Endothelial cell of umbilical vein (primary cell): ENCODE measurements around the gene NTRK2. TPM values are rescaled to one million over a fixed set of nuclear protein-coding genes. Genes with fewer than 3 reads are reported as not detected.

Source experiments
- BruUV-seq: library from RNA; stranded (reverse); fragments of 400-500 nt; replicated peaks from 2 replicates; lab custom pipeline; 2021; lab: Mats Ljungman, UMichigan
- CTCF ChIA-PET: fragments of 300-600, 350-600 bp; sonication (Branson Sonifier 250); formaldehyde crosslinking; loops from one replicate; lab custom pipeline; 2021; ENCODE audit warnings: antibody characterized with exemption, inconsistent platforms; lab: Charles Lee
- POLR2A ChIA-PET: fragments of 300-600, 350-600 bp; sonication (Branson Sonifier 250); formaldehyde crosslinking; loops from one replicate; lab custom pipeline; 2021; ENCODE audit warnings: antibody characterized with exemption, inconsistent platforms; lab: Charles Lee
- DNase-seq: peaks from one replicate; pipeline ENCODE4 v3.0.0-alpha.2; 2011; ENCODE audit warnings: low read depth, low spot score
- FAIRE-seq: peaks from 2 replicates; lab custom pipeline; 2011; peaks lifted over from hg19 to GRCh38; lab: Jason Lieb, UNC
- H2AFZ ChIP-seq: 2 replicates; pipeline ENCODE4 v1.6.0; 2012; ENCODE audit warnings: low read depth, low read length, control low read depth, inconsistent platforms
- H3K27ac ChIP-seq: 2 replicates; pipeline ENCODE4 v1.5.1; 2011; ENCODE audit warnings: low read depth, mild to moderate bottlenecking, control low read depth, low read length, moderate library complexity; ENCODE audit not compliant: insufficient read depth
- H3K27me3 ChIP-seq, 2 experiments: 2 replicates each; pipeline versions ENCODE4 v1.6.0 to v1.6.1; 2011; ENCODE audit warnings: low read length in 2 of 2, mixed read lengths in 1 of 2; ENCODE audit not compliant: control insufficient read depth in 2 of 2, insufficient read depth in 2 of 2
- H3K36me3 ChIP-seq, 2 experiments: 2 replicates in 1 of 2; 3 replicates in 1 of 2; pipeline ENCODE4 v1.5.1; 2011; ENCODE audit warnings: low read length in 2 of 2, mild to moderate bottlenecking in 1 of 2, moderate library complexity in 1 of 2; ENCODE audit not compliant: control insufficient read depth in 2 of 2, insufficient read depth in 2 of 2; ENCODE audit errors: extremely low read depth in 1 of 2
- H3K4me1 ChIP-seq: 3 replicates; pipeline ENCODE4 v1.5.1; 2011; ENCODE audit warnings: mild to moderate bottlenecking, low read length; ENCODE audit not compliant: control insufficient read depth, insufficient read depth; ENCODE audit errors: extremely low read depth
- H3K4me2 ChIP-seq: 2 replicates; pipeline ENCODE4 v1.6.1; 2011; ENCODE audit warnings: low read length, control low read depth, mixed read lengths; ENCODE audit not compliant: insufficient read depth
- H3K4me3 ChIP-seq, 3 experiments: fragments of 200-600 bp in 1 of 3; sonication (generic), shearing (Covaris generic) in 1 of 3; replicated peaks in 1 of 3; 2 replicates each; pipeline ENCODE4 v1.5.1; 2011 to 2016; ENCODE audit warnings: control low read depth in 3 of 3, low read length in 3 of 3, mild to moderate bottlenecking in 2 of 3, inconsistent platforms in 1 of 3, low read depth in 1 of 3, moderate library complexity in 1 of 3; ENCODE audit not compliant: insufficient read depth in 1 of 3
- H3K79me2 ChIP-seq: 2 replicates; pipeline ENCODE4 v1.6.0; 2012; ENCODE audit warnings: low read length, inconsistent platforms; ENCODE audit not compliant: control insufficient read depth, insufficient read depth
- H3K9ac ChIP-seq: replicated peaks from 2 replicates; pipeline ENCODE3; 2011; ENCODE audit warnings: low read length, control low read depth; ENCODE audit not compliant: insufficient read depth; ENCODE audit errors: extremely low read depth
- H3K9me1 ChIP-seq: replicated peaks from 3 replicates; pipeline ENCODE4 v1.6.0; 2011; ENCODE audit warnings: mild to moderate bottlenecking, low read length; ENCODE audit not compliant: control insufficient read depth, insufficient read depth; ENCODE audit errors: extremely low read depth
- H3K9me3 ChIP-seq: replicated peaks from 2 replicates; pipeline ENCODE4 v1.5.1; 2012; ENCODE audit warnings: low read length, inconsistent platforms; ENCODE audit not compliant: control insufficient read depth, insufficient read depth
- H4K20me1 ChIP-seq: replicated peaks from 2 replicates; pipeline ENCODE3; 2011; ENCODE audit warnings: mild to moderate bottlenecking, low read length; ENCODE audit not compliant: control insufficient read depth, insufficient read depth; ENCODE audit errors: extremely low read depth
- CTCF ChIP-seq, 2 donors: IDR thresholded peaks; 1 replicate in 1 of 2; 2 replicates in 1 of 2; pipeline ENCODE4 v1.5.1; 2011; ENCODE audit warnings: low read length in 2 of 2, mild to moderate bottlenecking in 2 of 2, moderate library complexity in 2 of 2, control low read depth in 1 of 2, inconsistent platforms in 1 of 2, low read depth in 1 of 2; ENCODE audit not compliant: insufficient read depth in 1 of 2; ENCODE audit errors: extremely low read depth in 1 of 2
- FOS ChIP-seq: IDR thresholded peaks from 2 replicates; pipeline ENCODE4 v1.6.1; 2011; ENCODE audit warnings: mild to moderate bottlenecking, low read length, moderate library complexity, borderline replicate concordance; ENCODE audit not compliant: insufficient read depth
- GATA2 ChIP-seq: IDR thresholded peaks from 2 replicates; pipeline ENCODE4 v1.7.0; 2011; ENCODE audit warnings: low read depth, mild to moderate bottlenecking, moderate library complexity, mixed read lengths, low read length; ENCODE audit not compliant: insufficient read length, insufficient read depth
- JUN ChIP-seq: IDR thresholded peaks from 2 replicates; pipeline ENCODE4 v1.6.1; 2011; ENCODE audit warnings: borderline replicate concordance, low read depth; ENCODE audit not compliant: insufficient read length, insufficient read depth
- MAX ChIP-seq: IDR thresholded peaks from 2 replicates; pipeline ENCODE4 v1.6.1; 2011; ENCODE audit not compliant: insufficient read depth, insufficient read length
- POLR2A ChIP-seq: IDR thresholded peaks from 2 replicates; pipeline ENCODE4 v1.6.1; 2012; ENCODE audit warnings: low read depth, mild to moderate bottlenecking, control low read depth, low read length
- POLR2AphosphoS5 ChIP-seq: IDR thresholded peaks from 2 replicates; pipeline ENCODE4 v1.6.1; 2012; ENCODE audit warnings: low read depth, mild to moderate bottlenecking, control low read depth, low read length, moderate library complexity; ENCODE audit not compliant: insufficient read depth
- dilution Hi-C: fragments of 300-500 bp; cut with MboI; formaldehyde crosslinking; loops from one replicate; pipeline ENCODE4 v1.15.0; 2019; ENCODE audit warnings: low sequenced_read_pairs; ENCODE audit not compliant: extremely low pct_ligation_motif_present
- intact Hi-C: fragments of 100-400 bp; cut with micrococcal nuclease; formaldehyde crosslinking; loops from one replicate; pipeline ENCODE4 v1.10.0; 2022
- polyA plus RNA-seq, 4 experiments: library from polyadenylated mRNA; depleted of rRNA in 3 of 4; stranded (reverse) in 3 of 4; unstranded in 1 of 4; fragments of >200 nt; gene quantifications; 2 replicates each; pipeline versions ENCODE4 v1.2.1 to v1.2.3, GENCODE V29; 2011 to 2012; ENCODE audit warnings: missing spikeins in 1 of 4
- total RNA-seq: library from RNA; stranded (reverse); gene quantifications from 2 replicates; pipeline ENCODE4 v1.2.3, GENCODE V29; 2021

The NTRK2 gene
- total and polyA plus RNA-seq, 2 donors (not counting 3 experiments of a cell fraction or from before 2014, with no cell fraction given), result 0.01 to 0.13 TPM

- no peaks in the 10 kb centered on the region for H3K79me2 ChIP-seq
- TF ChIP-seq FOS (no peak), MAX (no peak), CTCF (IDR thresholded peaks at IDR 0.05; ENCODE audit: extremely low read depth in 1 of 2, insufficient read depth in 1 of 2, low read depth in 1 of 2, low read length in 2 of 2) (no peak), POLR2AphosphoS5 (no peak), GATA2 (no peak), JUN (no peak), POLR2A (no peak)
- H3K4me2 ChIP-seq, result no peak overlapping the region
- H3K9ac ChIP-seq, result no peak overlapping the region
- dilution Hi-C loops, result no loop called here
- no peaks in the 10 kb centered on the region for H4K20me1 ChIP-seq
- H3K9me1 ChIP-seq, result no peaks in the 10 kb centered on the region
- DNase-seq, result no peak
- no TSS peak for BruUV-seq
- POLR2A ChIA-PET, result no interaction called here
- no peaks in the 10 kb centered on the region for H3K36me3 ChIP-seq
- intact Hi-C loops, result no loop called here
- peaks cover 0 to 2% of the 10 kb centered on the region in 2 experiments for H3K27me3 ChIP-seq
- CTCF ChIA-PET, result no interaction called here
- H3K4me1 ChIP-seq, result no peaks in the 10 kb centered on the region
- no peak for FAIRE-seq
- H3K9me3 ChIP-seq, result no peaks in the 10 kb centered on the region
- H3K27ac ChIP-seq, result no peak overlapping the region
- no peak overlapping the region for H3K4me3 ChIP-seq
- no peak overlapping the region for H2AFZ ChIP-seq
These were observed 122.1 kb downstream of the NTRK2 start for GRCh38 chr9:84791643-84792042.
